ENCODE results near the gene CCDC40.
"Not testable (repeated sequence)": the region's sequence is repeated elsewhere in the genome, so short reads cannot be mapped to it uniquely, and the experiment has no call there.

Gene CCDC40

DNA sequence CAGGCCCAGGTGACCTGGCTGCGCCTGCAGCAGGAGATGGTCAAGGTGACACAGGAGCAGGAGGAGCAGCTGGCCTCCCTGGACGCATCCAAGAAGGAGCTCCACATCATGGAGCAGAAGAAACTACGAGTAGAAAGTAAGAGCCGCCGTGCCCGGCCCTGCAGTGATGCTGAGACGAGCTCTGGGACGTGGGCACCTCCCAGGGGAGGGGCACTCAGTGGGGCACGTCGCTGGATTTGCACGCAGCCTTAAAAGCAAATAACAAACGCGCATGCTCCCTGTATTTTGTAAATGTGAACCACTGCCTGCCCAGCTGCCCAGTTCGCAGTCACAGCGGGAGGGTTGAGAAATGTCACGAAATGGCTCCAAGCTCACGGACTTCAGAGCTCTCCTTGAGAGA is 49.6 kb downstream of the CCDC40 start:
- no peak for DNase-seq

DNA sequence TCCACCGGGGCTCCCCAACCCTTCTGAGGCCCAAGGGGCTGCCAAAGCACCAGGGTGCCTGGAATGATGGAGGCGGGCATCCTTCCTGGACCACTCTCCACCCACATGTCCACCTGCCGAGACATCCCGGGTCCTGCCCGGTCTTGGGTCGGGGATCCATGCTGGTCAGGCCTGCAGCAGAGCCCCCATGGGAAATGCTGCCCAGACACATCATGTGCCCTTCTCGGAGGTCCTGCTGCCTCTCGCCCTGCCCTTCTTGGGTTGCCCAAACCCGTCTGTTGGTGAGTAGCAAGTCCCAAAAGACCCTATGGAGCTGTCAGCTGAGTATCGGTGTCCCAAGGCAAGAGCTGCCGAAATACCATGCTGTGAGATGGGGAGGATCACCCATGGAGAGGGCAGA is 50.2 kb downstream of the CCDC40 start:
- DNase-seq, result no peak

DNA sequence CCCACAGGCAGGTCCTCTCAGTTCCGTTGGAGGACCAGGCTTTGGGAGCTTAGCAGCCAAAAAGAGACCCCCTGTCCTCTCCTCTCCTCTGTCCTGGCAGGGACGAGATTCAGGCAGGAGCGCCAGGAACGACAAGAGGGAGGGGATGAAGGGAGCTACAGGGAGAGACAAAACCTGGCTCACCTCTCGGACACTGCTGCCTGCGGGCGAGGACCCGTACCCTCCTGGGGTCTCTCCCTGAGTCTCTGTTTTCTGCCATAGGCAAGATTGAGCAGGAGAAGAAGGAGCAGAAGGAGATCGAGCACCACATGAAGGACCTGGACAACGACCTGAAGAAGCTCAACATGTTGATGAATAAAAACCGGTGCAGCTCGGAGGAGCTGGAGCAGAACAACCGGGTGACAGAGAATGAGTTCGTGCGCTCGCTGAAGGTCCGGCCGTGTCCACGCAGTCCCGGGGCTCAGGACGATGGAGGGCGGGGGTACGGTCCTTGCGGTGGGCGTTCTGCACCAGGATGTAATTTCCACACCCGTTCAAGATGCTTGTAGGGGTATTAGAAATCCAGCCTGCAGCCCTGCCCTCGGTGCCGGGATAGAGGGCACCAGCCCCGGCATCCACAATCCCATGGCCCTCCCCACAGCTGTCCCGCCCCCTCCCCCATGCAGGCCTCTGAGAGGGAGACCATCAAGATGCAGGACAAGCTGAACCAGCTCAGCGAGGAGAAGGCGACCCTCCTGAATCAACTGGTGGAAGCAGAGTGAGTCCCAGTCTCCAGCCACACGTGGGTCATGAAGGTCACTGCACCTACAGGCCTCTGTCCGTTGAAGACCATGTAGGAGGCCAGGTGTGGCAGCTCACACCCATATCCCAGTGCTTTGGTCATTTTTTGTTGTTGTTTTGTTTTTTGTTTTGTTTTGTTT is 51.2 kb downstream of the CCDC40 start:
- DNase-seq, result no peak

DNA sequence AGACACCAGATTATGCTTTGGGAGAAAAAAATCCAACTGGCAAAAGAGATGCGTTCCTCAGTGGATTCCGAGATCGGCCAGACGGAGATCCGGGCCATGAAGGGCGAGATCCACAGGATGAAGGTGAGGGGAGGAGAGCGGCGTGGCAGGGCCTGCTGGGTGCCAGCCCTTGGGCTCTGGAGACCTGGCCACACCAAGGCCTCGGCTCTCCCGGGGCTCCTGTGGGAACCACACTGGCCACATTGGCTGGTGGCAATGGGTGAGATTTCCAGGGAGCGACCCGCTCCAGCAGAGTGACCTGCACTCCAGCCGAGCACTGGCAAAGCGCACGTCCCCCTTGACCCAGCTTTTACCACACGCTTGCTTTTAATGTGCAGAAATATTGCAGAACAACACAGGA is 53.3 kb downstream of the CCDC40 start:
- DNase-seq, result no peak

DNA sequence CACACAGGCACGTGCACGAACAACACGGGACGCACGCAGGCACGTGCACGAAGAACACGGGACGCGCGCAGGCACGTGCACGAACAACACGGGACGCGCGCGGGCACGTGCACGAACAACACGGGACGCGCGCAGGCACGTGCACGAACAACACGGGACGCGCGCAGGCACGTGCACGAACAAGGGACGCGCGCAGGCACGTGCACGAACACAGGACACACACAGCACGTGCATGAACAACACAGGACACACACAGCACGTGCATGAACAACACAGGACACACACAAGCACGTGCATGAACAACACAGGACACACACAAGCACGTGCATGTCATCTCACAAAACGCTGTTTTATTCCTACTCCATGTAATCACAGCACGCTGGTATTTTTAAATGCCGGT is 53.7 kb downstream of the CCDC40 start:
- DNase-seq, result not testable (repeated sequence)

DNA sequence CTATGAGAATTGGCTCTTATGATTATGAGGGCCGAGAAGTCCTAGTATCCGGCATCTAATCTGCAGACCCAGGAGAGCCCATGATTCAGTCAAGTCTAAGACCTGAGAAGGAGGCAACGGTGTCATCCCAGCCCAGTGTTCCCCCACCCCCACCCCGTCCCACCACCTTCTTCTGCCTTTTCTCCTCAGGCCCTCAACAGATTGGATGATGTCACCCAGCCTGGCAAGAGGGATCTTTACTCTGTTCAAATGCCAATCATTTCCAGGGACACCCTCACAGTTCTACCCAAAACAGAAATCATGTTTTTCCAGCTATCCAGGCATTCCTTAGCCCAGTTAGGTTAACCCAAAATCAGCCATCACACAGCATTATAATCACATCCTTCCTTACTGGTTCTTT is 54.9 kb downstream of the CCDC40 start:
- DNase-seq, result no peak

DNA sequence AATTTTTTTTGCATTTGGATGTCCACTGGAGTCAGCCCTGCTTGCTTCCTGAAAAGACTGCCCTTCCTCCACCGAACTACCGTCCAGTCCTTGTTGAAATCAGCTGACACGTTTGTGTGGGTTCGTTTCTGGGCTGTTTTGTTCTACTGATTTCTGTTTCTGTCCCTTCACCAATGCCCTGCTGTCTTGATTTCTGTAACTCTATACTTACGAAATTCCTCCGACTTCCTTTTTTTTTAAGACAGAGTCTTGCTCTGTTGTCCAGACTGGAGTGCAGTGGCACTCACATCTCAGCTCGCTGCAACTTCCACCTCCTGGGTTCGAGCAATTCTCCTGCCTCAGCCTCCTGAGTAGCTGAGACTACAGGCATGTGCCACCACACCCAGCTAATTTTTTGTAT is 56.5 kb downstream of the CCDC40 start:
- DNase-seq, result no peak

DNA sequence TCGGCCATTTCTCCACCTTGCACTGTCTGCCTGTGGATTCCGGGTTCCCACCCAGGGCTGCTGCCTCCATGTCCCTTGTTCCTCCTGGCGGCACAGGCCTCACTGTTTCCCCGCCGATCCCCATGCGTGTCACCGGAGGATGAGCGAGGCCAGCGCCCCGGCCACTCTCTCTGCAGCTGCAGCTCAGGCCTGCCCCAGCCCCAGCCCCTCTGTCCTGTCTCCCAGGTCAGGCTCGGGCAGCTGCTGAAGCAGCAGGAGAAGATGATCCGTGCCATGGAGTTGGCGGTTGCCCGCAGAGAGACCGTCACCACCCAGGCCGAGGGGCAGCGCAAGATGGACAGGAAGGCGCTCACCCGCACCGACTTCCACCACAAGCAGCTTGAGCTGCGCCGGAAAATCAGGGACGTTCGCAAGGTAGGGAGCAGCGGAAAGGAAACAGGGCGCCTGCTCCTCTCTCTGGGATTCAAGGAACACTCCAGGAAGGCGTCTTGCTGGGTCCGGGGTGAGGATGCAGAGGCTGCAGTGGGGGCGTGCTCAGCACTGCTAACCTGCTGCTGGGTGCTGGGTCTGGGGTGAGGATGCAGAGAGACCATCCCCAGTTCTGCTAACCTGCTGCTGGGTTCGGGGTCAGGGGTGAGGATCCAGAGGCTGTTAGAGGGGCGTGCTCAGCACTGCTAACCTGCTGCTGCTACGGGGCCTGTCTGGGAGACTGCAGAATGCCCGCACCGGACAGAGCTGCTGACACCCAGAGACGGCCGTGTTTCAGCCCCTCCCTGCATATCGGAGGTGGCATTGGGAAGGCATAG is 58.8 kb downstream of the CCDC40 start:
- no peak for DNase-seq

DNA sequence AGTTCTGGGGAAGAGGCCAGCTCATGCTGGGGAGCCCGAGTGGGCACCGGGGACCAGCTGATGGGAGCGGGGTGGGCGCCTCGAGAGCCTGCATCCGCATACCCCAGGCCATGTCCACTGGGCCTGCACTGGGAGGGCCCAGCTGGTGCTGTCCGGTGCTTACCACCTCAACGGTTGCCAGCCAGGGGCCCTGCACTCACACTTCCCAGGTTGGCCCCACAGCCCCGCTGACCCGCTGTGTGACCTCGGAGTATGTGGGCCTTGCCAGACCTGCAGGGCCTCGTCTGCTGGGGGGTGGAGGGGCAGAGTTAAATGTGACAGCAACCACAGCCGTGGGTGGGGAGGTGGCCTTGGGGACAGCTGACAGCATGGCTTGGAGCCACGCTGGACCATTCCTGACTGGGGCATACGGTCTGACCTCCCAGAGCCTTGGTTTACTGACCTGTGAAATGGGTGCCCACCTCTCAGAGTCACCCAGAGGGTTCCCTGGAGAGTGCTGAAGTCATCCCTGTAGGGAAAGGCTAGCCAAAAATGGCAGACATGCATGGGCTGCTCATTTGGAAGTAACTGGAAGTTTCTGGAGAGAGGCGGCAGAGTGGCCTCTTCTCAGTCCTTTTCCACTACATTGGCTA is 59.5 kb downstream of the CCDC40 start:
- no peak for DNase-seq

DNA sequence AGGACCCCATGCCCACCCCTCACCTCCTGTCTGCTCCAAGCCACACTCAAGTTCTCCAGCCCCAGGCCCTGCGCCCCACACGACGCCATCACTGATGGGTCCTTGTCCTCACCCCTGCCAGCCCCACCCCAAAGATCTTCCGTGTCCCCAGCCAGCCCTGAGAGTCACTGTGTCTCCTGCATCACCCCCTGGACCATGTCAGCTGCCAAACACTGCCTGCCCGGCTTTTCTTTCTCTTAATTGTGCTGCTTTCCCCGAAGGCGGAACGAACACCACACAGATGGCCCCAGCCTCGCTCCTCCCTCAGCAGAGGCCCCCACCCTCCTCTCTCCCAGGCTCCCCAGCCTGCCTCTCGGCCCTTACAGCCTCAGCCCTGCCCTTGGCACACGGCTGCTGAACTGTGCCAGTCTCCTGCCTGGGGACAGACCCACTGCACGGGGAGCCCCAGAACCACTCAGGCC is 60.1 kb downstream of the CCDC40 start:
- DNase-seq, result no peak

DNA sequence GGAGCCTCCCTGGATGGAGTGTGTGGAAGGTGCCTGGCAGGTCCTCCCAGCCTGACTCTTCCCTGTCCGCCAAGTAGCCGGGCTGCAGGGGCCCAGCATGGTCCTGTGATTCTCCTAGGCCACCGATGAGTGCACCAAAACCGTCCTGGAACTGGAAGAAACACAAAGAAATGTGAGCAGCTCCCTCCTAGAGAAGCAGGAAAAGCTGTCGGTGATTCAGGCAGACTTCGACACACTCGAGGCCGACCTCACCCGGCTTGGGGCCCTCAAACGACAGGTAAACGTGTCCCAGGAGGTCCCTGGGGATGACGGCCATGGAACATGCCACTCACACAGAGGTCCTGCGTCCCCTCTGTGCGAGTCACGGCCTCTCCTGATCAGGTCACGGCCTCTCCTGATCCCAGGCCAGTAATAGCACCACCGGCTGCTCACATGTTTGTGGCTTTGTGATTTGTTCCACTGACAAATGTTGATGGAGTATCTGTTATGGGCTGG is 60.7 kb downstream of the CCDC40 start:
- DNase-seq, result no peak

DNA sequence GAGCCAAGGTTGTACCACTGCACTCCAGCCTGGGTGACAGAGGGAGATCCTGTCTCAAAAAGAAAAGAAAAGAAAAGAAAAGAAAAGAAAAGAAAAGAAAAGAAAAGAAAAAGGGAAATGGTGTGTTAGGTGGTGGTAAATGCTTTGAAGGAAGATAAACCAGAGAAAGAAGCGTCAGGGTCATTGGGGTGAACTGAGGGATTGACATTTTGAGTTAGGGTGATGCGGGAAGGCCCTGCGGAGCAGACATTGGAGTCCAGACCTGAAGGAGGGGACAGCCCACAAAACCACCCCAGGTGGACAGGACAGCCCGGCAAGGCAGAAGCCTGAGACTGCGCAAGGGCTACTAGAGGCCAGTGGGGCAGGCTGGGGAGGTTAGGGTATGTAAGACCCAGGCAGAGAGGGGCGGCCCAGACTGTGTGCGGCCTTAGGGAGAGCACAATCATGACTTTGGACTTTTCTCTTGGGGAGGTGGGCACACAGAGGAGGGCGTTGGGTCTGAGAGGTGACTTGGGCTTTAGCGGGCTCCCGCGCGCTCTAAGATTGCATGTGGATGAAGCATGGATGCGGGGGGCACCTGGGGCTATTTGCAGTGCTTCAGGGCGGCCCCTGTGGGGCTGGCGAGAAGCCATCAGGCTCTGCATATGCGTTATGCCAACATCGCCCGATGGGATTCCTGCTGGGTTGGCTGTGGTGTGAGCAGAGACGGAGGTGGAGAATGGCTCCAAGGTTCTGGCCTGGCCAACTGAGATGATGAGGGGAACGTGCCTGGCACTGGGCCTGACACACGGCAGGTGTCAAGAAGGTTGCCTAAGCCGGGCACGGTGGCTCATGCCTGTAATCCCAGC is 61.6 kb downstream of the CCDC40 start:
- no peak for DNase-seq

DNA sequence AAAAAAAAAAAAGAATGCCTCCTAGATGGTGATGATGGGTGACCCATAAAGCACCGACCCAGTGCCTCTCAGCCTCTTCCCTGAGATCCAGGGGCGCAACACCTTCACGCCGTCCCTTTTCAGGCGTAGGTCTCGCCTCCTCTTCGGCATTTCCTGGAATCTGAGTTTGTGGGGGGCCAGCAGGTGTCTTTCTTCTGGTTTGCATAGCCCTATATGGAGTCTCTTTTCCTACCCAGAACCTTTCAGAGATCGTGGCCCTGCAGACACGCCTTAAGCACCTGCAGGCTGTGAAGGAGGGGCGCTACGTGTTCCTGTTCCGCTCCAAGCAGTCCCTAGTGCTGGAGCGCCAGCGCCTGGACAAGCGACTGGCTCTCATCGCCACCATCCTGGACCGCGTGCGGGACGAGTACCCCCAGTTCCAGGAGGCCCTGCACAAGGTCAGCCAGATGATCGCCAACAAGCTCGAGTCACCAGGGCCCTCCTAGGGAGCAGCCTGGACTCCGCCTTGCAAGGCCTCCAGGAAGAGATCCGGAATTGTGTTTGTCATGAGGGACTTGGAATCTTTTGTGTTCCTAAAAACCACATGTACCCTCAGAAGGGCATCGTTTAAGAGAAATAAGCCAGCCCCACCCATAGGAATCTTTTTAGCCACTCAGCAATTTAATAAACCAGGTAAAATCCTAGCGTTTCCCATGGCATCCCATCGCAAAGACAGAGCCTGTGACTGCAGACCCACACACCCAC is 63.0 kb downstream of the CCDC40 start:
- DNase-seq, result no peak

DNA sequence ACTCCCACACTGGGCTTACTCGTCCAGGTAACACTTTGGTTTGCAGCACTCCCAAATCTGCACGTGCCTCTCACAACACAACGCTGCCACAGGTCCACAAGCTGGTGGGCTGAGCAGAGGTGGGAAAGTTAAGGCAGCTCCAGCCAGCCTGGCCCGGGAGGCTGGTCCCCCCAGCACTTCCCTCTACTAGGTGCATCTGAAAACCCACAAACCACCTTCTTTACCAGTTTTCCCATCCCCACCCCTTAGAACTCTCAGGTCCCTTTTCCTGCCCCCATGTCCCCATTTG is 63.5 kb downstream of the CCDC40 start:
- DNase-seq, result no peak

DNA sequence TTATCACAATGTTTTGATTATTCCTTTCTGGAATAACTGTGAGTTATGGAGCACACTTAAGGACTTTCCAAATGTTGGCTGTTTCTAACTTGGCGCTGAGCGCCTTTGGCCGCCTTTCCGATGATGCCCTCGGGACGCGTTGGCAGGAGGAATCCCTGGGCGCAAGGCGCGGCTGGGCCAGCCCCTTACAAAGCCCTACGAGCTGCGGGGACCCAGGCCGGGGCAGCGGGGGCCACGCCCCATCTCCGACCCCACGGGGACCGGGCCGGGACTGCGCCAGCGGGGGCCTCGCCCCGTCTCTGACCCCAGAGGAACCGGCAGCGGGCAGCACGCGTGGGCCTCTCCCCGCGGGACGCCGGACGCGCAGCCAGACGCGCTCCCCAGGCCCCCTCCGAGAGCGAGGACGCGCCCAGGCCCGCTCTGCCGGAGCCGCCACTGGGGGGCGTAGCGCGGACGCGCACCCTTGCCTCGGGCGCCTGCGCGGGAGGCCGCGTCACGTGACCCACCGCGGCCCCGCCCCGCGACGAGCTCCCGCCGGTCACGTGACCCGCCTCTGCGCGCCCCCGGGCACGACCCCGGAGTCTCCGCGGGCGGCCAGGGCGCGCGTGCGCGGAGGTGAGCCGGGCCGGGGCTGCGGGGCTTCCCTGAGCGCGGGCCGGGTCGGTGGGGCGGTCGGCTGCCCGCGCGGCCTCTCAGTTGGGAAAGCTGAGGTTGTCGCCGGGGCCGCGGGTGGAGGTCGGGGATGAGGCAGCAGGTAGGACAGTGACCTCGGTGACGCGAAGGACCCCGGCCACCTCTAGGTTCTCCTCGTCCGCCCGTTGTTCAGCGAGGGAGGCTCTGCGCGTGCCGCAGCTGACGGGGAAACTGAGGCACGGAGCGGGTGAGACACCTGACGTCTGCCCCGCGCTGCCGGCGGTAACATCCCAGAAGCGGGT is 64.8 kb downstream of the CCDC40 start, which contains the start of gene GAA:
Gene GAA (plus strand): TSS at position 571 of the 935 bp plus-strand sequence. CDS start 3,006 bp downstream, outside the sequence.
- DNase-seq, result peak; percentile 87

DNA sequence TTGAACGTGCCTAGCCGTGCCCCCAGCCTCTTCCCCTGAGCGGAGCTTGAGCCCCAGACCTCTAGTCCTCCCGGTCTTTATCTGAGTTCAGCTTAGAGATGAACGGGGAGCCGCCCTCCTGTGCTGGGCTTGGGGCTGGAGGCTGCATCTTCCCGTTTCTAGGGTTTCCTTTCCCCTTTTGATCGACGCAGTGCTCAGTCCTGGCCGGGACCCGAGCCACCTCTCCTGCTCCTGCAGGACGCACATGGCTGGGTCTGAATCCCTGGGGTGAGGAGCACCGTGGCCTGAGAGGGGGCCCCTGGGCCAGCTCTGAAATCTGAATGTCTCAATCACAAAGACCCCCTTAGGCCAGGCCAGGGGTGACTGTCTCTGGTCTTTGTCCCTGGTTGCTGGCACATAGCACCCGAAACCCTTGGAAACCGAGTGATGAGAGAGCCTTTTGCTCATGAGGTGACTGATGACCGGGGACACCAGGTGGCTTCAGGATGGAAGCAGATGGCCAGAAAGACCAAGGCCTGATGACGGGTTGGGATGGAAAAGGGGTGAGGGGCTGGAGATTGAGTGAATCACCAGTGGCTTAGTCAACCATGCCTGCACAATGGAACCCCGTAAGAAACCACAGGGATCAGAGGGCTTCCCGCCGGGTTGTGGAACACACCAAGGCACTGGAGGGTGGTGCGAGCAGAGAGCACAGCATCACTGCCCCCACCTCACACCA is 65.7 kb downstream of the CCDC40 start:
- peak; percentile 60 for DNase-seq

DNA sequence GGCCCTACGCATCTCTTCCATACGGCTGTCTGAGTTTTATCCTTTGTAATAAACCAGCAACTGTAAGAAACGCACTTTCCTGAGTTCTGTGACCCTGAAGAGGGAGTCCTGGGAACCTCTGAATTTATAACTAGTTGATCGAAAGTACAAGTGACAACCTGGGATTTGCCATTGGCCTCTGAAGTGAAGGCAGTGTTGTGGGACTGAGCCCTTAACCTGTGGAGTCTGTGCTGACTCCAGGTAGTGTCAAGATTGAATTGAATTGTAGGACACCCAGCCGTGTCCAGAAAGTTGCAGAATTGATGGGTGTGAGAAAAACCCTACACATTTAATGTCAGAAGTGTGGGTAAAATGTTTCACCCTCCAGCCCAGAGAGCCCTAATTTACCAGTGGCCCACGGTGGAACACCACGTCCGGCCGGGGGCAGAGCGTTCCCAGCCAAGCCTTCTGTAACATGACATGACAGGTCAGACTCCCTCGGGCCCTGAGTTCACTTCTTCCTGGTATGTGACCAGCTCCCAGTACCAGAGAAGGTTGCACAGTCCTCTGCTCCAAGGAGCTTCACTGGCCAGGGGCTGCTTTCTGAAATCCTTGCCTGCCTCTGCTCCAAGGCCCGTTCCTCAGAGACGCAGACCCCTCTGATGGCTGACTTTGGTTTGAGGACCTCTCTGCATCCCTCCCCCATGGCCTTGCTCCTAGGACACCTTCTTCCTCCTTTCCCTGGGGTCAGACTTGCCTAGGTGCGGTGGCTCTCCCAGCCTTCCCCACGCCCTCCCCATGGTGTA is 66.4 kb downstream of the CCDC40 start:
- no peak for DNase-seq

DNA sequence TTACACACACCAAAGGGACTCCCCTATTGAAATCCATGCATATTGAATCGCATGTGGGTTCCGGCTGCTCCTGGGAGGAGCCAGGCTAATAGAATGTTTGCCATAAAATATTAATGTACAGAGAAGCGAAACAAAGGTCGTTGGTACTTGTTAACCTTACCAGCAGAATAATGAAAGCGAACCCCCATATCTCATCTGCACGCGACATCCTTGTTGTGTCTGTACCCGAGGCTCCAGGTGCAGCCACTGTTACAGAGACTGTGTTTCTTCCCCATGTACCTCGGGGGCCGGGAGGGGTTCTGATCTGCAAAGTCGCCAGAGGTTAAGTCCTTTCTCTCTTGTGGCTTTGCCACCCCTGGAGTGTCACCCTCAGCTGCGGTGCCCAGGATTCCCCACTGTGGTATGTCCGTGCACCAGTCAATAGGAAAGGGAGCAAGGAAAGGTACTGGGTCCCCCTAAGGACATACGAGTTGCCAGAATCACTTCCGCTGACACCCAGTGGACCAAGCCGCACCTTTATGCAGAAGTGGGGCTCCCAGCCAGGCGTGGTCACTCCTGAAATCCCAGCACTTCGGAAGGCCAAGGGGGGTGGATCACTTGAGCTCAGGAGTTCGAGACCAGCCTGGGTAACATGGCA is 67.1 kb downstream of the CCDC40 start:
- no peak for DNase-seq
